Effector memory CD8-positive, alpha-beta T cell (primary cell): ENCODE data around the gene POLR2L.

ENCODE experiments used
- ATAC-seq: fragments of 150-1000 bp; cut with Tn5 transposase; replicated peaks from 2 replicates; pipeline ENCODE4 v1.10.0; 2021; ENCODE audit warnings: mild to moderate bottlenecking, moderate library complexity
- DNase-seq, 3 experiments: peaks; one replicate each; pipeline ENCODE4 v3.0.0; 2021
- H3K27ac Mint-ChIP-seq, 2 donors: one replicate each; pipeline ENCODE4 v1.8.0; 2022; ENCODE audit warnings: mild to moderate bottlenecking in 2 of 2, mixed read lengths in 2 of 2, moderate library complexity in 2 of 2
- H3K27me3 Mint-ChIP-seq, 2 donors: one replicate each; pipeline ENCODE4 v1.8.0; 2022; ENCODE audit warnings: mixed read lengths in 2 of 2
- H3K36me3 Mint-ChIP-seq: one replicate; pipeline ENCODE4 v1.8.0; 2022; ENCODE audit warnings: mild to moderate bottlenecking, moderate library complexity, mixed read lengths; ENCODE audit not compliant: insufficient read depth
- H3K4me1 Mint-ChIP-seq, 2 donors: one replicate each; pipeline ENCODE4 v1.8.0; 2022; ENCODE audit warnings: low read depth in 2 of 2, mixed read lengths in 2 of 2
- H3K4me3 Mint-ChIP-seq, 2 donors: one replicate each; pipeline ENCODE4 v1.8.0; 2022; ENCODE audit warnings: mild to moderate bottlenecking in 2 of 2, mixed read lengths in 2 of 2, moderate library complexity in 2 of 2
- H3K9me3 Mint-ChIP-seq, 2 donors: one replicate each; pipeline ENCODE4 v1.8.0; 2022; ENCODE audit warnings: mixed read lengths in 2 of 2

Gene POLR2L

GRCh38 chr11:856397-856796 lies 14.1 kb upstream of the POLR2L start:
- Mint-ChIP-seq H3K36me3 (peaks cover 9% of the 10 kb centered on the region), H3K4me1 (peaks cover 8 to 11% of the 10 kb centered on the region in 2 donors), H3K4me3 (peak overlapping the region in 1 of 2 donors; percentile 38), H3K9me3 (no peaks in the 10 kb centered on the region), H3K27me3 (no peaks in the 10 kb centered on the region), H3K27ac (no peak overlapping the region)
- no peak for ATAC-seq
- no peak for DNase-seq

- Mint-ChIP-seq H3K4me3 (no peak overlapping the region), H3K4me1 (peaks cover 8 to 11% of the 10 kb centered on the region in 2 donors), H3K9me3 (no peaks in the 10 kb centered on the region), H3K27me3 (no peaks in the 10 kb centered on the region), H3K27ac (no peak overlapping the region), H3K36me3 (peaks cover 7% of the 10 kb centered on the region)
- DNase-seq (no peak), ATAC-seq (no peak)
Observed at GRCh38 chr11:855796-856195, 13.5 kb upstream of the POLR2L start.

- DNase-seq (no peak), ATAC-seq (no peak)
- no peaks in the 10 kb centered on the region for H3K9me3 Mint-ChIP-seq
- H3K4me3 Mint-ChIP-seq, result no peak overlapping the region
- no peak overlapping the region for H3K27ac Mint-ChIP-seq
- peaks cover 7% of the 10 kb centered on the region for H3K36me3 Mint-ChIP-seq
- peaks cover 8 to 11% of the 10 kb centered on the region in 2 donors for H3K4me1 Mint-ChIP-seq
- no peaks in the 10 kb centered on the region for H3K27me3 Mint-ChIP-seq
Observed at GRCh38 chr11:855330-855674, 13.0 kb upstream of the POLR2L start.

DNA sequence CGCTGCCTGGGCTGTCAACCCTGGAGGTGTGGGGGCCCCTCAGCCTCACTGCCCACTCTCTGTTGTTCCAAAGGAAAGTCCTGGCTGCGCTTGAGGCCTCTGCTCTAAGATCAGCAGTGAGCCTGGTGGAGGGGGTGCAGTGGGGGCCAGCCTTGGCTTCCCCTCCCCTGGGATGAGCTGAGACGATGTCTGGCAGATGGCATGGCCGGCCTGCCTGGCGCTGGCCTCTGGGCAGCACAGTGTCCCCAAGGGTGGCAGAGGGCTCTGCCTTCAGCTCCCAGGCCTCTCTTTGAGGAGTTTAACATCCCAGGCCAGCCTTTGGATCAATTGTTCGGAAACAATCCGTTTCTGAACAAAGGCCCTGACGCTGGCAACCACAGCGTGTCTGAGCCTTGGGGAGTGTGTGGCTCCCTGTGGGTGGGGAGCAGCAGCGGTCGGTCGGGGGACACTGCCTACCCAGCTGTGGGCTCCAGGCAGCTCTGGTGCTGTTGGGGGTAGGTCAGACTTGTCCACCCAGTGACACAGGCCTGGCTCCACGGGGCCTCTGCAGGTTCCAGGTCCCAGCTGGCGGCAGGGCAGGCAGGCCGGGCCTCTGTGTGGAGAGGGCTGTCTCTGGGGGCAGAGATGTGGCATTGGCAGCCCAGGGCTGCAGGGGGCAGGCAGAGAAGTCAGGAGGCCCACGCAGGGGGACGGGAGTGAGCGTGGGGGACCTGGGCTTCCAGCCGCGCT lies 12.4 kb upstream of the POLR2L start:
- ATAC-seq (no peak), DNase-seq (no peak)
- Mint-ChIP-seq H3K4me1 (peaks cover 8 to 11% of the 10 kb centered on the region in 2 donors), H3K27ac (no peak overlapping the region), H3K4me3 (no peak overlapping the region), H3K27me3 (no peaks in the 10 kb centered on the region), H3K36me3 (peaks cover 7% of the 10 kb centered on the region), H3K9me3 (no peaks in the 10 kb centered on the region)

- Mint-ChIP-seq H3K9me3 (no peaks in the 10 kb centered on the region), H3K27me3 (peaks cover 0 to 4% of the 10 kb centered on the region in 2 donors), H3K36me3 (peaks cover 7% of the 10 kb centered on the region), H3K27ac (no peak overlapping the region), H3K4me1 (peaks cover 8 to 14% of the 10 kb centered on the region in 2 donors), H3K4me3 (no peak overlapping the region)
- DNase-seq (no peak), ATAC-seq (no peak)
Observed at GRCh38 chr11:853682-854448, 11.5 kb upstream of the POLR2L start.

GRCh38 chr11:852762-853161 lies 10.4 kb upstream of the POLR2L start:
- ATAC-seq (no peak), DNase-seq (no peak)
- Mint-ChIP-seq H3K27me3 (peaks cover 0 to 12% of the 10 kb centered on the region in 2 donors), H3K9me3 (no peaks in the 10 kb centered on the region), H3K27ac (no peak overlapping the region), H3K4me1 (peaks cover 10 to 20% of the 10 kb centered on the region in 2 donors), H3K4me3 (no peak overlapping the region), H3K36me3 (peaks cover 6% of the 10 kb centered on the region)

DNA sequence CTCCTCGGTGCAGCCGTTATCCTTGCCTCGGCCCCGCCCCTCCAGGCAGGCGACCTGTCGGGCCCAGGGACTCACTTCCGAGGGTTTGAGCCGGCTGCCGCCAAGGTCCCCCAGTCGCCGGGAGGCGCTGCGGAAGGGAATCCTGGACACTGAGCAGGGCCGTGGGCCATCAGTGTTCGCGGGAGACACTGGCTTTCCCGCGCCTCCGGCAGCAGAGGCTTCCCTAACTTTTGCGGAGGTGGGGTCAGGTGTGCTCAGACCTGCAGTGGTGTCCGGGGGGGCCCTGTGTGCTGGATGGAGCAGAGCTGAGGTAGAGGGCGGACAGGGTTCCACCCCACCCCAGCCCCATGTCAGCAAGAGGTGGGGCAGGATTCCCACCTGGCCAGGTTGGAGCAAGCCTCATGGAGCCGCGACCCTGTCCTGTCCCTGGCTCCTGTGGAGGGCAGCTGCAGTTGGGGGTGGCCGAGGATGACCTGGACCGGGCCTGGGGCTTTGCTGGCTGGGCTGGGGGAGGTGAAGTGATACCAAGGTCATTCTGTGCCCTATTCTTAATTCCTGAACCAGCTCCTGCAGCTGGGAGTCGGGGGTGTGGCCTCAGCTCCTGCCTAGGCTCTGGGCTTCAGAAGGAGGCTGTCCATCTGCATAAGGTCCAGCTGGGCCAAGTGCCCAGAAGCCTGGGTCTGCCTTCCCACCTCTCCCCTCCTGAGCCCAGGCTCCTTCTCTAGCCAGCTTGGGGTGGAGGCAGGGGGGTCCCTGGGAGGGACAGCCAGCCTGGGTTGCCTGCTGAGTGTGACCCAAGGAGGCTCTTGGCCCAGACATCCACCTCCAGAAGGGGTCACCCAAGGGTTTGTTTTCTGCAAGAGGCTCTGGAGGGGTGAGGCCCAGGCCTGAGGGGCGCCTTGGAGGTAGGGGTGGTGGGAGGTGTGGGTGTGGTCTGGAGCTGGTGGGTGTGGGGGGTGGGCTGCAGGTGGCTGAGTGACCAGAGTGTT lies 8.7 kb upstream of the POLR2L start:
- H3K36me3 Mint-ChIP-seq, result peaks cover 3% of the 10 kb centered on the region
- no peak for ATAC-seq
- H3K4me1 Mint-ChIP-seq, result peaks cover 3 to 9% of the 10 kb centered on the region in 2 donors
- DNase-seq, result no peak
- no peaks in the 10 kb centered on the region for H3K9me3 Mint-ChIP-seq
- no peak overlapping the region for H3K27ac Mint-ChIP-seq
- peaks cover 0 to 12% of the 10 kb centered on the region in 2 donors for H3K27me3 Mint-ChIP-seq
- peak overlapping the region in 1 of 2 donors; percentile 17 for H3K4me3 Mint-ChIP-seq

GRCh38 chr11:849951-850774 lies 7.8 kb upstream of the POLR2L start:
- Mint-ChIP-seq H3K4me1 (peaks cover 3 to 8% of the 10 kb centered on the region in 2 donors), H3K36me3 (peaks cover 8% of the 10 kb centered on the region), H3K27me3 (peaks cover 0 to 12% of the 10 kb centered on the region in 2 donors), H3K27ac (no peak overlapping the region), H3K4me3 (peak overlapping the region in 1 of 2 donors; percentile 17), H3K9me3 (no peaks in the 10 kb centered on the region)
- ATAC-seq (no peak), DNase-seq (no peak)

DNA sequence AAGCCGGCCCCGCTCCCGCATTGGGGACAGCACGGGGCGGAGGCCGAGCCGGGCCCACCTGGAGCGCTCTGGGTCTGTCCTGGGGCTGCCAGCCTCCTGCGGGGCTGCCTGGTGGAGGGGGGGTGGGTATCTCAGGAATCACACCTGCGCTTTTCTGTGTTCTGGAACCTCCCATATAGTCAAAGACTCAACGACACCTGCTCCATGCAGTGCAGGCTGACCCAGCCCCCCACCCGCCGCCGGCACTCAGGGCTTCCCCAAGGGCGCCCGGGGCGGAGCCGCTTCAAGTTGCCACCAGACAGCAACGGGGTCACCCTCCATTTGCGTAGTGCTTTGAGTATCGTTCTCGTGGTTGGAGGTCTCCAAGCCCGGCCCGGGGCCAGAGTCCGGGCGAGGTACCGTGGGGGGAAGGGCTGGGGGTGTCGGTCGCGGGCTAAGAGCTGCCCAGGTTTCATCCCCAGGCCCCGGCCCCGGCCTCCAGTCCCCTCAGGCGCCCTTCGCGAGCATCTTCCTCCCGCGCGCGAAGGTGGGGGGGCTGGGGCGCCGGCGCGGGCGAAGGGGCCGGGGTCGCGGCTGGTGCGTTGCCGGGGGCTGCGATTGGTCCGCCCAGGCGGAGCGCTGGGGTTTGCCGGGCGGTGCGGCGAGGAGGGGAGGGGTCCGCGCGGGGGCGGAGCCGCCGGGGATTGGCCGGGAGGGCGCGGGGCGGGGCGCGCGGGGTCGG lies 6.9 kb upstream of the POLR2L start:
- peaks cover 0 to 12% of the 10 kb centered on the region in 2 donors for H3K27me3 Mint-ChIP-seq
- H3K9me3 Mint-ChIP-seq, result no peaks in the 10 kb centered on the region
- DNase-seq, result no peak
- H3K4me1 Mint-ChIP-seq, result peaks cover 6 to 8% of the 10 kb centered on the region in 2 donors
- H3K27ac Mint-ChIP-seq, result no peak overlapping the region
- ATAC-seq, result peak; percentile 43
- peaks cover 8% of the 10 kb centered on the region for H3K36me3 Mint-ChIP-seq
- H3K4me3 Mint-ChIP-seq, result peak overlapping the region; percentile 74 to 77

GRCh38 chr11:848380-848931 lies 6.1 kb upstream of the POLR2L start:
- Mint-ChIP-seq H3K27me3 (peaks cover 0 to 12% of the 10 kb centered on the region in 2 donors), H3K9me3 (no peaks in the 10 kb centered on the region), H3K36me3 (peaks cover 8% of the 10 kb centered on the region), H3K4me1 (peaks cover 7 to 8% of the 10 kb centered on the region in 2 donors), H3K4me3 (peak overlapping the region; percentile 74 to 77), H3K27ac (no peak overlapping the region)
- peak; percentile 79 for ATAC-seq
- peak; percentile 65 to 74 (median 68) for DNase-seq

DNA sequence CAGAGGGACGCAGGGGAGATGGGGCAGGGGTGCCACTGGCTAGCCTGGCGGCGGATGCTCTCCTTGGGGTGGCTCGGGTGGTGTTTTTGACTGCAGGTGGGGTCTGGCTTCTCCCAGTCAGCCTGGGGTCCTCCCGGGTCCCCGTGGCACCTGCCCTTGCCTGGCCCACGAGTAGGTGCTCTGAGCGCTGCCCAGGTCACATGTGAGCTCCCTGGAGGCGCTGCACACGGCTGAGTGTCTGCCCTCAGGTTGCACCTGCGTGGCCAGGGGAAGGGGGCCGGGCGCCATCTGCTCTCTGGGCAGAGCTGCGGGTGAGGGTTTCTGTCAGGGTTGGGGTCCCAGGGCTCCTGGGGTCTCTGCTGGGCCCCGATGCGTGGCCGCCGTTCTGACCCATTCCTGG lies 5.5 kb upstream of the POLR2L start:
- H3K27me3 Mint-ChIP-seq, result peaks cover 0 to 12% of the 10 kb centered on the region in 2 donors

More for the DNA sequence above, 5.5 kb upstream of the POLR2L start:
- H3K36me3 Mint-ChIP-seq, result peaks cover 11% of the 10 kb centered on the region
- H3K4me3 Mint-ChIP-seq, result peak overlapping the region in 1 of 2 donors; percentile 77
- ATAC-seq (no peak), DNase-seq (no peak)
- no peak overlapping the region for H3K27ac Mint-ChIP-seq
- no peaks in the 10 kb centered on the region for H3K9me3 Mint-ChIP-seq
- peaks cover 8% of the 10 kb centered on the region in 2 donors for H3K4me1 Mint-ChIP-seq
